NB4 (cell line): Measurements from ENCODE around the gene FARP1.

Experiments
- CTCF ChIP-seq: IDR thresholded peaks from one replicate; pipeline ENCODE4 v1.5.1; 2012; ENCODE audit warnings: low read depth, low read length
- MAX ChIP-seq: IDR thresholded peaks from 2 replicates; pipeline ENCODE4 v1.6.1; 2011; ENCODE audit warnings: low read depth, low read length
- MYC ChIP-seq: IDR thresholded peaks from 2 replicates; pipeline ENCODE4 v1.6.1; 2011; ENCODE audit warnings: low read depth, low read length
- POLR2A ChIP-seq: IDR thresholded peaks from 2 replicates; pipeline ENCODE4 v1.6.1; 2011; ENCODE audit warnings: mild to moderate bottlenecking; ENCODE audit not compliant: insufficient read length; ENCODE audit errors: extremely low read depth

- no peak for TF ChIP-seq CTCF
- TF ChIP-seq POLR2A: no peak
- no peak for TF ChIP-seq MAX
- no peak for TF ChIP-seq MYC
Measured at GRCh38 chr13:98349731-98350305, 206.9 kb downstream of the FARP1 start.
